Activated CD8-positive, alpha-beta T cell treated with anti-CD3 and anti-CD28 coated beads for 36 hours (primary cell): ENCODE data around the gene MYBPC3. TPM values are rescaled to one million over a fixed set of nuclear protein-coding genes. Genes with fewer than 3 reads are reported as not detected.

ENCODE experiments used
- ATAC-seq: fragments of 200-7000 bp; cut with Tn5 transposase; one replicate; pipeline ENCODE4 v1.10.0; 2021; ENCODE audit warnings: mild to moderate bottlenecking, moderate library complexity
- CTCF ChIA-PET: fragments of 350-600 bp; sonication (Branson Sonifier 250); formaldehyde crosslinking; loops from one replicate; lab custom pipeline; 2021; ENCODE audit warnings: antibody characterized with exemption; lab: Charles Lee
- POLR2A ChIA-PET: fragments of 350-600 bp; sonication (Branson Sonifier 250); formaldehyde crosslinking; loops from one replicate; lab custom pipeline; 2021; ENCODE audit warnings: antibody characterized with exemption; lab: Charles Lee
- DNase-seq: peaks from one replicate; pipeline ENCODE4 v3.0.0-alpha.2; 2020
- H3K27ac Mint-ChIP-seq: one replicate; pipeline ENCODE4 v1.8.0; 2021; ENCODE audit warnings: mild to moderate bottlenecking, mixed read lengths
- H3K27me3 Mint-ChIP-seq: one replicate; pipeline ENCODE4 v1.8.0; 2021; ENCODE audit warnings: mixed read lengths
- H3K36me3 Mint-ChIP-seq: one replicate; pipeline ENCODE4 v1.8.0; 2021; ENCODE audit warnings: low read depth, mixed read lengths
- H3K4me1 Mint-ChIP-seq: one replicate; pipeline ENCODE4 v1.8.0; 2021; ENCODE audit warnings: low read depth, mixed read lengths
- H3K4me3 Mint-ChIP-seq: one replicate; pipeline ENCODE4 v1.8.0; 2021; ENCODE audit warnings: mild to moderate bottlenecking, moderate library complexity, mixed read lengths
- H3K9me3 Mint-ChIP-seq: one replicate; pipeline ENCODE4 v1.8.0; 2021; ENCODE audit warnings: mixed read lengths
- intact Hi-C: fragments of 100-400 bp; cut with micrococcal nuclease; formaldehyde crosslinking; loops from one replicate; pipeline ENCODE4 v1.10.0; 2022
- total RNA-seq, 2 experiments: library from RNA; stranded (reverse); gene quantifications; one replicate each; pipeline ENCODE4 v1.2.3, GENCODE V29; 2021
- TF ChIP-seq, protein P1 (sequence below): fragments of 200-600 bp; IDR thresholded peaks from one replicate; pipeline ENCODE4 v1.8.0; 2022; ENCODE audit warnings: antibody characterized with exemption, mild to moderate bottlenecking

MYBPC3 gene
- total RNA-seq, 2 experiments from 2014 or later: not detected

DNA sequence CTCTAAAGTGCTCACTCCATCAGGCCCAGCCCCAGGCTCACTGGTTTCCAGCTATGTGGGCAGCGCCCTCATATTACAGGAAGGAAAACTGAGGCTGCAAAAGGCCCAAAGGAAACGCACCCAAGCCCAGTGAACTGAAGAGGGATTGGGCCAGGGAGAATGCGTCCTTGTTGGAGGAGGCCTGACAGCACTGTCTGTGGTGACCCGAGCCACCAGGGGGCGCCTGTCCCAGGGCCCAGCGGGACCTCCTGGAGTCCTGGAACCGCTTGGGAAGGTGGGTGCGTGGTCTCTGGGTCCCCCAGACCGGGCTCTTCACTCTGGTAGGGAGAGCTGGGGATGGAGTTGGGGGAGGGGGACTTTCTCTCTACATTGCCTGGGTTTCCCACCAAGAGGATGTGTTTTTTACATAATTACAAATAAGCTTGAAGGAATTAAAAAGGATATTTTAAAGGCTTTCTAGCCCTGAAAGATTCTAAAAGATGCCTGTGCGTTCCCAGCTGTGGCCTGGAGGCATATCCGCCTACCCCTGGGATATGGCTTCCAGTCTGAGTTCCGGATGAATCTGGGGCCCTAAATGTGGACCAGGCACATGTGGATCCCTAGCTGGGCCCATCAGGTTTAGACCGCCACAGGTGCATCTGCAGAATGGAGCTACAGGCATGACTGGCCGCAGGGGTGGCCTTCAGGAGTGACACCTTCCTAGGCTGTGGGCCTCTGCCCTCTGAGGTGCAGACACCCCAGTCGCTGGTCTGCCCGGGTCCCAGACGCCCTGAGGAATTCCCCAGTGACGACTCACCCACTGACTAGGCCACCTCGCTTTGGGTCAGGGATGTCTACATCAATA is 21.6 kb upstream of the MYBPC3 start:
- DNase-seq (peak; percentile 89), ATAC-seq (peak; percentile 89)
- intact Hi-C loops: loop anchor here (2.0 to 5.0 kb wide), 2 partner anchors 35 to 478 kb away; partner anchors contain the start of gene SLC39A13
- H3K4me1 Mint-ChIP-seq: peaks cover 20% of the 10 kb centered on the region
- H3K9me3 Mint-ChIP-seq: no peaks in the 10 kb centered on the region
- TF ChIP-seq, protein P1, sequence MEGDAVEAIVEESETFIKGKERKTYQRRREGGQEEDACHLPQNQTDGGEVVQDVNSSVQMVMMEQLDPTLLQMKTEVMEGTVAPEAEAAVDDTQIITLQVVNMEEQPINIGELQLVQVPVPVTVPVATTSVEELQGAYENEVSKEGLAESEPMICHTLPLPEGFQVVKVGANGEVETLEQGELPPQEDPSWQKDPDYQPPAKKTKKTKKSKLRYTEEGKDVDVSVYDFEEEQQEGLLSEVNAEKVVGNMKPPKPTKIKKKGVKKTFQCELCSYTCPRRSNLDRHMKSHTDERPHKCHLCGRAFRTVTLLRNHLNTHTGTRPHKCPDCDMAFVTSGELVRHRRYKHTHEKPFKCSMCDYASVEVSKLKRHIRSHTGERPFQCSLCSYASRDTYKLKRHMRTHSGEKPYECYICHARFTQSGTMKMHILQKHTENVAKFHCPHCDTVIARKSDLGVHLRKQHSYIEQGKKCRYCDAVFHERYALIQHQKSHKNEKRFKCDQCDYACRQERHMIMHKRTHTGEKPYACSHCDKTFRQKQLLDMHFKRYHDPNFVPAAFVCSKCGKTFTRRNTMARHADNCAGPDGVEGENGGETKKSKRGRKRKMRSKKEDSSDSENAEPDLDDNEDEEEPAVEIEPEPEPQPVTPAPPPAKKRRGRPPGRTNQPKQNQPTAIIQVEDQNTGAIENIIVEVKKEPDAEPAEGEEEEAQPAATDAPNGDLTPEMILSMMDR: peak; percentile 95
- H3K27ac Mint-ChIP-seq: no peak overlapping the region
- H3K27me3 Mint-ChIP-seq: no peaks in the 10 kb centered on the region
- no peaks in the 10 kb centered on the region for H3K36me3 Mint-ChIP-seq
- ChIA-PET POLR2A (interaction anchor here (0.8 to 1.7 kb wide), 4 partner anchors 14 to 37 kb away, joined by 4 to 5 read pairs (median 4); no protein-coding TSS in a partner anchor), CTCF (interaction anchor here (0.6 to 6.1 kb wide), 53 partner anchors 9 to 481 kb away, joined by 3 to 108 read pairs (median 4); partner anchors contain the start of genes ACP2, AGBL2, C1QTNF4 and PSMC3)
- H3K4me3 Mint-ChIP-seq: no peak overlapping the region

GRCh38 chr11:47372422-47372821 is 19.9 kb upstream of the MYBPC3 start:
- Mint-ChIP-seq H3K4me1 (peaks cover 22% of the 10 kb centered on the region), H3K27me3 (no peaks in the 10 kb centered on the region), H3K9me3 (no peaks in the 10 kb centered on the region), H3K36me3 (no peaks in the 10 kb centered on the region), H3K4me3 (no peak overlapping the region), H3K27ac (no peak overlapping the region)
- ATAC-seq: no peak
- TF ChIP-seq, protein P1: no peak
- POLR2A ChIA-PET: no interaction called here
- DNase-seq: no peak
- CTCF ChIA-PET: interaction anchor here (1.7 to 6.1 kb wide), 7 partner anchors 13 to 99 kb away, joined by 3 to 108 read pairs (median 23); partner anchors contain the start of gene SLC39A13
- intact Hi-C loops: loop anchor here (2.0 to 5.0 kb wide), 2 partner anchors 36 to 480 kb away; partner anchors contain the start of gene SLC39A13

- H3K27ac Mint-ChIP-seq: peak overlapping the region; percentile 21
- H3K36me3 Mint-ChIP-seq: no peaks in the 10 kb centered on the region
- TF ChIP-seq, protein P1: no peak
- no peaks in the 10 kb centered on the region for H3K9me3 Mint-ChIP-seq
- peaks cover 2% of the 10 kb centered on the region for H3K27me3 Mint-ChIP-seq
- POLR2A ChIA-PET: interaction anchor here (1.0 kb wide), 1 partner anchor 135 kb away, joined by 3 read pairs; no protein-coding TSS in a partner anchor
- no peak overlapping the region for H3K4me3 Mint-ChIP-seq
- DNase-seq: peak; percentile 68
- CTCF ChIA-PET: interaction anchor here (0.6 to 6.1 kb wide), 3 partner anchors 40 to 1130 kb away, joined by 3 to 108 read pairs (median 3); partner anchors contain the start of gene SLC39A13
- peaks cover 22% of the 10 kb centered on the region for H3K4me1 Mint-ChIP-seq
- ATAC-seq: peak; percentile 25
- intact Hi-C loops: loop anchor here (5.0 kb wide), 1 partner anchor 483 kb away; no protein-coding TSS in a partner anchor
Observed at GRCh38 chr11:47369676-47370075, 17.2 kb upstream of the MYBPC3 start.

DNA sequence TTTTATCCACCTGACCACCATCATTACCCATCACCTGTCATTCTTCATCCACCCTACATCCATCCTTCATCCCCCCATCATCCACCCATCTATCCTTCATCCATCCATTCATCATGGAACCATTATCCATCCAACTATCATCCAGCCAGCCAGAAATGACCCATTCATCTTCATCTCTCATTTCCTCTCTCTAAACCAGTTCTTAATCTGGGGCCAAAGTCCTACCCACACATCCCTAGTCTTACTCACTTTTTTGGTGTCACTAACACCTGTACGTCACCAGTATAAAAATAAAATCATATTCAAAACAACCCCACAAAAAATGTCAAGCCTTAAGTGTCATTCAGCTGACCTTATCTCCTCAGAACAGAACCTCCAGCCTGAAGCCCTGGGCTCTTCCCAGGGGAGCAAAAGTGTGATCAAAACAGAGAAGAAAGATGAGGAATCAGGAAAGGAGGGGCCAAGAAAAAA is 13.6 kb upstream of the MYBPC3 start:
- TF ChIP-seq, protein P1: no peak
- Mint-ChIP-seq H3K27me3 (peaks cover 2% of the 10 kb centered on the region), H3K4me1 (peaks cover 16% of the 10 kb centered on the region), H3K27ac (no peak overlapping the region), H3K4me3 (no peak overlapping the region), H3K9me3 (no peaks in the 10 kb centered on the region), H3K36me3 (no peaks in the 10 kb centered on the region)
- no peak for ATAC-seq
- intact Hi-C loops: no loop called here
- POLR2A ChIA-PET: no interaction called here
- DNase-seq: no peak
- CTCF ChIA-PET: no interaction called here
